ENCODE measurements around the gene ZCCHC14. TPM values are rescaled to one million over a fixed set of nuclear protein-coding genes. Genes with fewer than 3 reads are reported as not detected.
A peak's percentile ranks its signal among the peaks of the same experiment; 100 is the strongest.

ZCCHC14 gene
- polyA plus RNA-seq, 2 of the 4 experiments (the other 2 are of a cell fraction) = 3.8 to 7.3 TPM

GRCh38 chr16:87421003-87421912, 71.6 kb downstream of the ZCCHC14 start:
- H3K4me1 ChIP-seq = no peaks in the 10 kb centered on the region

GRCh38 chr16:87420026-87421002, 72.5 kb downstream of the ZCCHC14 start:
- Histone ChIP-seq H3K4me1 (no peaks in the 10 kb centered on the region), H3K9me3 (0 out of 3 replicates have a peak, but pooled peaks cover 4% of the 10 kb centered on the region), H3K4me2 (no peak overlapping the region), H3K27ac (no peak overlapping the region), H3K4me3 (no peak overlapping the region)
- CTCF ChIA-PET = interaction anchor here (1.3 to 11.2 kb wide), 2 partner anchors 151 to 216 kb away, joined by 6 to 153 read pairs; no protein-coding TSS in a partner anchor
- FAIRE-seq (no peak), ATAC-seq (no peak), DNase-seq (ENCODE audit: low read depth in 1 of 2, low spot score in 1 of 2) (no peak)
- WGBS (ENCODE audit: missing lambda C conversion rate) = 93% methylated on average over 25 of the region's 25 CpGs
- no peak for TF ChIP-seq CBX2 (IDR thresholded peaks at IDR 0.05; ENCODE audit: borderline replicate concordance, low read depth)
- TF ChIP-seq CTCF (IDR thresholded peaks at IDR 0.05) = peak; percentile 17; the same call in 1 of the 3 replicates
- POLR2A ChIA-PET = no interaction called here

More at GRCh38 chr16:87421003-87421912, 71.6 kb downstream of the ZCCHC14 start:
- WGBS (ENCODE audit: missing lambda C conversion rate) = 94% methylated on average over 18 of the region's 25 CpGs
- no peak overlapping the region for H3K27ac ChIP-seq
- 0 out of 3 replicates have a peak, but pooled peaks cover 4% of the 10 kb centered on the region for H3K9me3 ChIP-seq
- ATAC-seq (no peak), DNase-seq (ENCODE audit: low read depth in 1 of 2, low spot score in 1 of 2) (no peak), FAIRE-seq (no peak)
- H3K4me2 ChIP-seq = no peak overlapping the region
- CTCF ChIA-PET = interaction anchor here (1.3 to 11.2 kb wide), 2 partner anchors 150 to 215 kb away, joined by 6 to 153 read pairs; no protein-coding TSS in a partner anchor
- TF ChIP-seq MYC (IDR thresholded peaks at IDR 0.05; ENCODE audit: borderline replicate concordance, low read length) (no peak), ATOH8 (CRISPR knock-in tag; IDR thresholded peaks at IDR 0.05; ENCODE audit: low read depth) (no peak), HOXB13 (CRISPR knock-in tag; IDR thresholded peaks at IDR 0.05; ENCODE audit: low read depth) (no peak), EHMT2 (IDR thresholded peaks at IDR 0.05; ENCODE audit: low read depth) (no peak), HDAC2 (IDR thresholded peaks at IDR 0.05) (no peak), ZFP36 (IDR thresholded peaks at IDR 0.05; ENCODE audit: borderline replicate concordance, partially characterized antibody) (no peak)
- H3K4me3 ChIP-seq = no peak overlapping the region
- POLR2A ChIA-PET = no interaction called here

- DNase-seq (ENCODE audit: low read depth in 1 of 2, low spot score in 1 of 2) (no peak), ATAC-seq (no peak), FAIRE-seq (no peak)
- Histone ChIP-seq H3K4me1 (no peaks in the 10 kb centered on the region), H3K9me3 (0 out of 3 replicates have a peak, but pooled peaks cover 4% of the 10 kb centered on the region), H3K27ac (no peak overlapping the region), H3K4me2 (no peak overlapping the region), H3K4me3 (no peak overlapping the region)
- ChIA-PET POLR2A (no interaction called here), CTCF (interaction anchor here (11.2 kb wide), 1 partner anchor 217 kb away, joined by 153 read pairs; no protein-coding TSS in a partner anchor)
- 68% methylated on average over 6 of the region's 6 CpGs for WGBS (ENCODE audit: missing lambda C conversion rate)
- TF ChIP-seq ZSCAN20 (CRISPR knock-in tag; IDR thresholded peaks at IDR 0.05) = no peak
Measured at GRCh38 chr16:87418644-87419043, 74.2 kb downstream of the ZCCHC14 start.

DNA sequence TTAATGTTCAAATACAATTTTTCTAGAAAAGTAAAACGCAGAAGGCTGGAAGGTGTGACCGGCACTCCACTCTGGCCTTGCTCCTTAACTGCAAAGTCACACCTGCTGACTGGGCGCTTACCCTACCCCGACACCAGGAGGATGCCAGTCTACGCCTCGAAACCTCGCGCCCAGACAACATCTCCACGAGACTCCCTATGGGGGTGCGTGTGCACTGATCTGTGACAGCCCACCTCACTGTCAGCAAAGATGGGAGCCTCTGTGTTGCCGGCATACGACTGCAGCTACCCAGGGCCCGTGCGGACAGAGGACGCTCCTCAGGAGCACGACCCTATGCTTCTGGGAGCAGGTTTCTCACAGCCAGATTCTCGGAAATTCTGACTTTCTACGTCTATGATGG, 74.6 kb downstream of the ZCCHC14 start:
- Histone ChIP-seq H3K4me1 (no peaks in the 10 kb centered on the region), H3K9me3 (0 out of 3 replicates have a peak, but pooled peaks cover 4% of the 10 kb centered on the region), H3K4me3 (no peak overlapping the region), H3K4me2 (no peak overlapping the region), H3K27ac (no peak overlapping the region)
- DNase-seq (ENCODE audit: low read depth in 1 of 2, low spot score in 1 of 2) (no peak), ATAC-seq (no peak), FAIRE-seq (no peak)
- ChIA-PET POLR2A (no interaction called here), CTCF (interaction anchor here (1.5 to 11.2 kb wide), 4 partner anchors 34 to 218 kb away, joined by 5 to 153 read pairs (median 16); partner anchors contain the start of gene FBXO31)
- TF ChIP-seq MAFK (IDR thresholded peaks at IDR 0.05; ENCODE audit: partially characterized antibody) (peak; percentile 27), CEBPB (IDR thresholded peaks at IDR 0.05) (no peak)
- WGBS (ENCODE audit: missing lambda C conversion rate) = 85% methylated on average over 14 of the region's 18 CpGs

Data from A549 (cell line).